GM19025 (cell line): ENCODE results near the gene HSPA1A.
"Not testable (repeated sequence)": the region's sequence is repeated elsewhere in the genome, so short reads cannot be mapped to it uniquely, and the experiment has no call there.

ENCODE experiments used
- ATAC-seq: cut with Tn5 transposase; IDR thresholded peaks from one replicate; pipeline ENCODE4 v1.9.1; 2021; ENCODE audit warnings: mild to moderate bottlenecking, low read depth, moderate library complexity; ENCODE audit not compliant: unreplicated experiment

HSPA1A gene

GRCh38 chr6:31861150-31861549 lies 45.8 kb downstream of the HSPA1A start:
- ATAC-seq = no peak

- no peak for ATAC-seq
Observed at GRCh38 chr6:31861919-31862343, 46.6 kb downstream of the HSPA1A start.

- peak; percentile 92 for ATAC-seq
Observed at GRCh38 chr6:31862344-31863235, 47.2 kb downstream of the HSPA1A start, which contains the start of gene NEU1. TSS of gene NEU1 (minus strand) at chr6:31862821. CDS start at chr6:31862776, 45 bp downstream.

- ATAC-seq = not testable (repeated sequence)
Observed at GRCh38 chr6:31864123-31864562, 48.8 kb downstream of the HSPA1A start.

GRCh38 chr6:31864818-31865204 lies 49.5 kb downstream of the HSPA1A start:
- ATAC-seq = no peak

- no peak for ATAC-seq
Observed at GRCh38 chr6:31865205-31866118, 50.1 kb downstream of the HSPA1A start.
